Measurements from ENCODE around the gene GRAMD1B.

The GRAMD1B gene

GRCh38 chr11:123478352-123478987, 48.4 kb downstream of the GRAMD1B start:
- peak; percentile 83 to 87 for DNase-seq

- DNase-seq = no peak
Observed at GRCh38 chr11:123479048-123479837, 49.2 kb downstream of the GRAMD1B start.

- DNase-seq = no peak
Observed at GRCh38 chr11:123480290-123480815, 50.3 kb downstream of the GRAMD1B start.

- no peak for DNase-seq
Observed at GRCh38 chr11:123480882-123481281, 50.8 kb downstream of the GRAMD1B start.

- DNase-seq = no peak
Observed at GRCh38 chr11:123481640-123482039, 51.6 kb downstream of the GRAMD1B start.

- no peak for DNase-seq
Observed at GRCh38 chr11:123482218-123482617, 52.1 kb downstream of the GRAMD1B start.

GRCh38 chr11:123483058-123483457, 53.0 kb downstream of the GRAMD1B start:
- DNase-seq = no peak

GRCh38 chr11:123483466-123483865, 53.4 kb downstream of the GRAMD1B start:
- no peak for DNase-seq

GRCh38 chr11:123484448-123484847, 54.4 kb downstream of the GRAMD1B start:
- DNase-seq = no peak

- DNase-seq = no peak
Observed at GRCh38 chr11:123487157-123487744, 57.2 kb downstream of the GRAMD1B start.

- no peak for DNase-seq
Observed at GRCh38 chr11:123490527-123490926, 60.5 kb downstream of the GRAMD1B start.

- no peak for DNase-seq
Observed at GRCh38 chr11:123491241-123491640, 61.2 kb downstream of the GRAMD1B start.

- DNase-seq = no peak
Observed at GRCh38 chr11:123493349-123494063, 63.4 kb downstream of the GRAMD1B start.

GRCh38 chr11:123494195-123495050, 64.4 kb downstream of the GRAMD1B start:
- no peak for DNase-seq

GRCh38 chr11:123504401-123504800, 74.3 kb downstream of the GRAMD1B start:
- DNase-seq = no peak

- DNase-seq = peak in 1 of 2 experiments; percentile 24
Observed at GRCh38 chr11:123505546-123506299, 75.7 kb downstream of the GRAMD1B start.

- DNase-seq = no peak
Observed at GRCh38 chr11:123507043-123507442, 77.0 kb downstream of the GRAMD1B start.

GRCh38 chr11:123509737-123510578, 79.9 kb downstream of the GRAMD1B start:
- DNase-seq = peak; percentile 24 to 73

GRCh38 chr11:123510579-123510905, 80.5 kb downstream of the GRAMD1B start:
- no peak for DNase-seq

Measured in NCI-H446 (cell line).